ENCODE results near the gene ADCK2.

DNA sequence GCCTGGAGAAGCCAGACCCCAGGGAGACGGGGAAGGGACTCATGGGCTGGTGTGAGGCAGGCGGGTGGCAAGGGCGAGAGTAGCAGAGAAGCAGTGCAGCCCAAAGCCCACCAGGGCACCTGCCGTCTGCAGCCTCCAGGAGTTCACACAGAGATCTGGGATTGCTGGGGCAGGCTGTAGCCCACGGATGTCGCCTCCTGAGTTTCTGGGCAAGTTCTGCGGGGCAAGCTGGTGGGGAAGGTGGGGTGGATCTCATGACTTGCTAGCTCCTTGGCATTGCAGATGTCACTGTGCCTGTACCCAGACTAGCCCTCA lies 6.0 kb downstream of the ADCK2 start:
- TF ChIP-seq, protein P1, sequence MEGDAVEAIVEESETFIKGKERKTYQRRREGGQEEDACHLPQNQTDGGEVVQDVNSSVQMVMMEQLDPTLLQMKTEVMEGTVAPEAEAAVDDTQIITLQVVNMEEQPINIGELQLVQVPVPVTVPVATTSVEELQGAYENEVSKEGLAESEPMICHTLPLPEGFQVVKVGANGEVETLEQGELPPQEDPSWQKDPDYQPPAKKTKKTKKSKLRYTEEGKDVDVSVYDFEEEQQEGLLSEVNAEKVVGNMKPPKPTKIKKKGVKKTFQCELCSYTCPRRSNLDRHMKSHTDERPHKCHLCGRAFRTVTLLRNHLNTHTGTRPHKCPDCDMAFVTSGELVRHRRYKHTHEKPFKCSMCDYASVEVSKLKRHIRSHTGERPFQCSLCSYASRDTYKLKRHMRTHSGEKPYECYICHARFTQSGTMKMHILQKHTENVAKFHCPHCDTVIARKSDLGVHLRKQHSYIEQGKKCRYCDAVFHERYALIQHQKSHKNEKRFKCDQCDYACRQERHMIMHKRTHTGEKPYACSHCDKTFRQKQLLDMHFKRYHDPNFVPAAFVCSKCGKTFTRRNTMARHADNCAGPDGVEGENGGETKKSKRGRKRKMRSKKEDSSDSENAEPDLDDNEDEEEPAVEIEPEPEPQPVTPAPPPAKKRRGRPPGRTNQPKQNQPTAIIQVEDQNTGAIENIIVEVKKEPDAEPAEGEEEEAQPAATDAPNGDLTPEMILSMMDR (conservative IDR thresholded peaks at IDR 0.05; ENCODE audit: low read length), result no peak
- TF ChIP-seq EZH2phosphoT487 (IDR thresholded peaks at IDR 0.05; ENCODE audit: borderline replicate concordance), result no peak

All from Loucy (cell line).